ENCODE data around the gene POGLUT2.

GRCh38 chr13:102769679-102770078, 29.1 kb downstream of the POGLUT2 start:
- TF ChIP-seq, protein P1, sequence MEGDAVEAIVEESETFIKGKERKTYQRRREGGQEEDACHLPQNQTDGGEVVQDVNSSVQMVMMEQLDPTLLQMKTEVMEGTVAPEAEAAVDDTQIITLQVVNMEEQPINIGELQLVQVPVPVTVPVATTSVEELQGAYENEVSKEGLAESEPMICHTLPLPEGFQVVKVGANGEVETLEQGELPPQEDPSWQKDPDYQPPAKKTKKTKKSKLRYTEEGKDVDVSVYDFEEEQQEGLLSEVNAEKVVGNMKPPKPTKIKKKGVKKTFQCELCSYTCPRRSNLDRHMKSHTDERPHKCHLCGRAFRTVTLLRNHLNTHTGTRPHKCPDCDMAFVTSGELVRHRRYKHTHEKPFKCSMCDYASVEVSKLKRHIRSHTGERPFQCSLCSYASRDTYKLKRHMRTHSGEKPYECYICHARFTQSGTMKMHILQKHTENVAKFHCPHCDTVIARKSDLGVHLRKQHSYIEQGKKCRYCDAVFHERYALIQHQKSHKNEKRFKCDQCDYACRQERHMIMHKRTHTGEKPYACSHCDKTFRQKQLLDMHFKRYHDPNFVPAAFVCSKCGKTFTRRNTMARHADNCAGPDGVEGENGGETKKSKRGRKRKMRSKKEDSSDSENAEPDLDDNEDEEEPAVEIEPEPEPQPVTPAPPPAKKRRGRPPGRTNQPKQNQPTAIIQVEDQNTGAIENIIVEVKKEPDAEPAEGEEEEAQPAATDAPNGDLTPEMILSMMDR (conservative IDR thresholded peaks at IDR 0.05 in 1 of 2, IDR thresholded peaks at IDR 0.05 in 1 of 2; ENCODE audit: extremely low read depth in 1 of 2, insufficient read depth in 1 of 2, low read depth in 1 of 2, low read length in 2 of 2), result peak in 1 of 2 donors; percentile 3
- TF ChIP-seq EZH2 (IDR thresholded peaks at IDR 0.05; ENCODE audit: borderline replicate concordance, low read length), result no peak
